ENCODE results near the gene P2RY14. TPM values are rescaled to one million over a fixed set of nuclear protein-coding genes. Genes with fewer than 3 reads are reported as not detected.

Gene P2RY14
- total RNA-seq, 1 donor from 2014 or later, result not detected

- H3K4me3 Mint-ChIP-seq, result no peak overlapping the region
- no peaks in the 10 kb centered on the region for H3K27me3 Mint-ChIP-seq (ENCODE audit: low read depth)
- H3K27ac Mint-ChIP-seq (ENCODE audit: unreplicated experiment), result no peak overlapping the region
- H3K9me3 Mint-ChIP-seq, result no peaks in the 10 kb centered on the region
- H3K36me3 Mint-ChIP-seq (ENCODE audit: low read depth), result peaks cover 3% of the 10 kb centered on the region
- TF ChIP-seq CTCF (conservative IDR thresholded peaks at IDR 0.05), result no peak
- peaks cover 18% of the 10 kb centered on the region for H3K4me1 Mint-ChIP-seq
- DNase-seq (ENCODE audit: low read depth, low spot score), result no peak
These were observed 47.7 kb downstream of the P2RY14 start for GRCh38 chr3:151230646-151231045.

GRCh38 chr3:151228666-151229040 is 49.7 kb downstream of the P2RY14 start:
- Mint-ChIP-seq H3K36me3 (ENCODE audit: low read depth) (peaks cover under 1% of the 10 kb centered on the region), H3K4me1 (peaks cover 18% of the 10 kb centered on the region), H3K9me3 (no peaks in the 10 kb centered on the region), H3K27me3 (ENCODE audit: low read depth) (no peaks in the 10 kb centered on the region), H3K27ac (ENCODE audit: unreplicated experiment) (peak overlapping the region; percentile 92), H3K4me3 (no peak overlapping the region)
- DNase-seq (ENCODE audit: low read depth, low spot score), result no peak
- no peak for TF ChIP-seq CTCF (conservative IDR thresholded peaks at IDR 0.05)

GRCh38 chr3:151227807-151228665 is 50.3 kb downstream of the P2RY14 start:
- H3K4me3 Mint-ChIP-seq, result no peak overlapping the region
- no peaks in the 10 kb centered on the region for H3K36me3 Mint-ChIP-seq (ENCODE audit: low read depth)
- no peaks in the 10 kb centered on the region for H3K9me3 Mint-ChIP-seq
- H3K27me3 Mint-ChIP-seq (ENCODE audit: low read depth), result no peaks in the 10 kb centered on the region
- DNase-seq (ENCODE audit: low read depth, low spot score), result peak; percentile 74
- TF ChIP-seq CTCF (conservative IDR thresholded peaks at IDR 0.05), result peak; percentile 96
- peak overlapping the region; percentile 92 for H3K27ac Mint-ChIP-seq (ENCODE audit: unreplicated experiment)
- H3K4me1 Mint-ChIP-seq, result peaks cover 18% of the 10 kb centered on the region

GRCh38 chr3:151227266-151227806 is 51.0 kb downstream of the P2RY14 start:
- Mint-ChIP-seq H3K27ac (ENCODE audit: unreplicated experiment) (no peak overlapping the region), H3K27me3 (ENCODE audit: low read depth) (no peaks in the 10 kb centered on the region), H3K4me1 (peaks cover 18% of the 10 kb centered on the region), H3K4me3 (no peak overlapping the region), H3K36me3 (ENCODE audit: low read depth) (peaks cover 6% of the 10 kb centered on the region), H3K9me3 (peaks cover 6% of the 10 kb centered on the region)
- TF ChIP-seq CTCF (conservative IDR thresholded peaks at IDR 0.05), result no peak
- DNase-seq (ENCODE audit: low read depth, low spot score), result no peak

GRCh38 chr3:151226825-151227224 is 51.5 kb downstream of the P2RY14 start:
- Mint-ChIP-seq H3K27ac (ENCODE audit: unreplicated experiment) (no peak overlapping the region), H3K27me3 (ENCODE audit: low read depth) (no peaks in the 10 kb centered on the region), H3K9me3 (peaks cover 10% of the 10 kb centered on the region), H3K4me3 (no peak overlapping the region), H3K36me3 (ENCODE audit: low read depth) (peaks cover 11% of the 10 kb centered on the region), H3K4me1 (peaks cover 18% of the 10 kb centered on the region)
- no peak for TF ChIP-seq CTCF (conservative IDR thresholded peaks at IDR 0.05)
- DNase-seq (ENCODE audit: low read depth, low spot score), result no peak
